Pons (tissue), 1 donor: Measurements from ENCODE around the gene MAPKAPK2.
A peak's percentile ranks its signal among the peaks of the same experiment; 100 is the strongest.

Source experiments
- DNase-seq: peaks from one replicate; pipeline ENCODE4 v3.0.0-alpha.2; 2016; ENCODE audit warnings: low spot score

MAPKAPK2 gene

DNA sequence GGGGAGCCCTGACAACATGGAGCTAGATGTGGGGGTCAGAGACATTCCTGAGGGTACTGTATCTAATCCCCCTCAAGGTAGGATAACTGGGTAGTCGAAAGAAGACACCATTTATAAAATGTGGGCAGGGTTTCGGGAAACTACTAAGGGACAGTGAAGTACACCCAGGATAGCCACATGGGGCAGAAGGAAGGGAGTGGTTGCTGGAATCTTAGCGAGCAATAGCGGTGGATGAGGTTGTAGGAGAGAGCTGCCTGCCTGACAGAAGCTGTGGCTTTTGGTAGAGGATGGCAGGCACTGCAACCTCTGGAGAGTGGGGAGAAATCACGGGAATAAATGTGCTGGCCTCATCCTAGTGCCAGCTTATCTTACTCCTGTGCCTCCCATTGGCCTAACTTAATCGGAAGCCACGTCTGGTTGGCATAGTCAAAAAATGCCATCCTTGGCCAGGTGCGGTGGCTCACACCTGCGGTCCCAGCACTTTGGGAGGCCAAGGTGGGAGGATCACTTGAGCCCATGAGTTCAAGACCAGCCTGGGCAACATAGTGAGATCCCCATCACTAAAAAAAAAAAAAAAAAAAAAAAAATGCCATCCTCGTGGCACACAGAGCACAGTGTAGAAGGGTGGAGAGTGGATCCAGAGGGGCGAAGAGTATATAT lies 23.4 kb upstream of the MAPKAPK2 start:
- DNase-seq = no peak

DNA sequence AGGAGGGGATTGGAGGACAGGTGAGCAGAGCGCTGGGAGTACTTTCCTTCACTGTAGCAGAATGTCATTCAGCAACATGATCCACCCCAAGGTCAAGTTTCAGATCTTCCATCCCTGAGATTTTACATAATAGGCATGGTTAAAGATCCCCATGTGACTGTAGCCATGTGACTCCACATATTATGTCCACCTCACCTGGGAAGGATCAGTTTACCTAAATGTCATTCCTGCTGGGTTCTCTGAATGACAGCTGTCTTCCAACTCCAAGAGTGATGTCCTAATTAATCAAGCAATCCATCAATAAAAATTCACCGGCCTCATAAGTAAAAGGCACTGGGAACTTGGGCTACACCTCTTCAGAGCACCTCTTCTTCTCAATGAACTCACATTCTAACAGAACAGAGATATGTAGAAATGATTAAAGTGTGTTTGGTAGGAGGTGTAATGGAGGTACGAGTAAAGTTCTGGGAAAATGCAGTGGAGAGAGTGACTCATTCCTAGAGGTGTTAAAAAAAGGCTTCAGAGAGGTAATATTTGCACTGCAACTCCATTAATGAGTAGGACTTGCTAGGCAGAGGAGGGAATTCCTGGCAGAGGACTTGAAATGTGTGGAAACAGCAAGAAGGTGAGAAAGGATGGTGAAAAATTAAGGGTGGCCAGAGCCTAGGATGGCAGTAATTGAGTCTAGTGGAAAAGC lies 22.2 kb upstream of the MAPKAPK2 start:
- no peak for DNase-seq

- DNase-seq = no peak
These were observed 21.3 kb upstream of the MAPKAPK2 start for GRCh38 chr1:206663362-206663761.

GRCh38 chr1:206663832-206664652 lies 20.7 kb upstream of the MAPKAPK2 start:
- DNase-seq = peak; percentile 67

GRCh38 chr1:206664740-206665139 lies 20.0 kb upstream of the MAPKAPK2 start:
- no peak for DNase-seq

DNA sequence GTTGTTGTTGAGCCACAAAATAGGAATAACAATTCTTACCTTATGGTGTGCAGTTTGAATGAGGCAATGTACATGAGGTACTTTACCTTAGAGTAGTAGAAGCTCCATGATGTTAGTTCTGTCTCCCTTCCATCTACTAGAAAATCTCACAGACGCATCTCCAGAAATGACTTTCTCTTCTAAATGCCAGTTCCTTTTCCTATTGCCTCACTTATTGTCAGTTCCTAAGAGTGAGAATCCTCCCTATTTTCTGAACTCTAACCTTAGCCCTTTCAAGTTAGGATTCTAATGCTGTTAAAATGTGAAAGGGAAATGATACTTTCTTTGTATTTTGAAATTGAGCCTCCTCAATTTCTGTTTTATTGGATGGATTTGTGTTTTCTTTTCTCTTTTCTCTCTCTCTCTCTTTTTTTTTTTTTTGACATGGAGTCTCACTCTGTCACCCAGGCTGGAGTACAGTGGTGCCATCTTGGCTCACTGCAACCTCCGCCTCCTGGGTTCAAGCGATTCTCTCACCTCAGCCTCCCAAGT lies 18.6 kb upstream of the MAPKAPK2 start:
- DNase-seq = no peak

GRCh38 chr1:206666954-206667665 lies 17.6 kb upstream of the MAPKAPK2 start:
- DNase-seq = no peak

DNA sequence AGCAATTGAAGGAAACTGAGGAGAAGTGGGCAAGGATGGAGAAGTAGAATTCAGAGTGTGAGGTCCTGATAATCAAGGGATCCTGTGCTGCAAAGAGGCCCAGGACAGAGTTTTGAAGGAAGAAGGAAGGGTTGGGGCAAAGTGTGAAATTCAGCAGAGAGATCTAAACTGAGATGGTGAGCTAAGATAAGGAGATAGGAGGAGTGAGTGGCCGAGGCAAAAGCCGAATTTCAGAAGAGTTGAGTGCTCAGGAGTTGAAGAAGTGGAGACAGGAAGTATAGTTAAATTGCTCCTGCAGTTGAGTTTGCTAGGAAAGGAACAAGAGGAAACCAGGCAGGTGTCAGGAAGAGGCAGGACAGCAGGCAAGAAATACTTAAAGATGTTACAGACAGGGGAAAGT lies 16.4 kb upstream of the MAPKAPK2 start:
- DNase-seq = no peak

GRCh38 chr1:206668874-206669410 lies 15.8 kb upstream of the MAPKAPK2 start:
- DNase-seq = no peak

DNA sequence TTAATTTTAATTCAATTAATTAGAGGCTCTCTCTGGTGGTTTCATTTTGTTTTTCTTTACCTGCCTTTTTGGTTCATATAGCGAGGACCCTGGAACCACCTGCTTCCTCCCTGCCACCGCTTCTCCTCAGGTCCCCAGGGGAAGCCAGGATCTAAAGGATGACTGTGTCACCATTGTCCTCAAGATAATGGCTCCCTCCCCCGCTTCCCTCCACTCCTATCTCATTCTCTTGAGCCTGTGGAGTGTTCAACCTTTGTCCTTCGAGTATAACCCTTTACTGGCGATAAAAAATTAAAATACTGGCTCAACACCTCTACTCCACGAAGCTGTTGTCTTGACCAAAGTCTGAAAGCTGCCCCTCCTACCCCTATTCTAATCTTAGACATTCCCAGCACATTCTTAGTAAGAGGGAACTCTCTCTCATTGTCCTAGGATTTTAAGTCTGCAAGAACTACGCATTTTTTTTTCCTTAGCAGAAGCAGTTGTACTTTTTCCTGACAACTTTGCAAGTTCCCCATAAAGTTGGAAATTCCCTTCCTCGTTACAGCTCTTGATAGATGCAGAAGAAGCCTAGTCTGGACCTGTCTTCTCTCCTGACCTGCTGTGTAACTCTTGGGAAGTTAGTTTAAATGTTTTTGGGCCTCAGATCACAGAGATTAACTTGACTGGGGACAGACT lies 12.6 kb upstream of the MAPKAPK2 start:
- DNase-seq = no peak

DNA sequence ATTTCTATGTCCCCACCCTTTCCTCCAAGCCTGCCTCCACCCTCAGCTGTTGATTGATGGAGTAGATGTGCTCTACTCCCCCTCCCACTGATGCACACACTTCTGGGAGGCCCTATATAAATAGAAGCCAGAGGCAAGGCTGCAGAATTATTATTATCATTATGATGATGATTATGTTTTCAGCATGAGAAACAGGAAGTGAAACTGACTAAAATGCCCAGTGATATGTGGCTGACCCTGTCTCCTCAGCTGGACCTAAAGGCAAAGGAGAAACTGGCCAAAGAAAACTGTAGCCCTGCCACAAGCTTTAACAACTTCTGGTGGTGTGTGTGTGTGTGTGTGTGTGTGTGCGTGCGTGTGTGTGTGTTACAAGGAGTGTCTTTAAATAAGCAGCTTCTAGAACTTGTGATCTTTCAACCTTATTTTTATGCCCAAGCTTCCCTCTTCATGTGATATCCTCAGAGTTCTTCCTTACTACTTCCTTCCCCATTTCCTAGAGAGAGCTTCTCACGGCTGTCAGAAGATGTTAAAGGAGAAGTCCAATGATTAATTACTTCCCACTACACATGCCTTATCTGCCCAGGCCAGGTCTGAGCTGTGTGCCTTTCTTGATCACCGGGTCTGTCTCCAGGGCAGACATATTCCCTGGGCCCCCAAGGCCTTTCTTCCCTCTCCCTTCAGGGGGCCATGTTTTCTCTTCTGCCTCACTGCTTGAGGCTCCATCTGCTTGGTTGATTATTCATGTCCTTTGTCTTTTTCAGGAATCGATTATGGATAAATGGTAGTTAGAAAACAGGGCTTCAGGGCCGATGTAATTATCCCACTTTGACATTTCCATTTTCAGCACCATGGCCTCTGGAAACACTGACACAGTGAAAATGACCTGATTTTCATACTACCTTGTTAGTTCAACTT lies 11.6 kb upstream of the MAPKAPK2 start:
- DNase-seq = peak; percentile 73

DNA sequence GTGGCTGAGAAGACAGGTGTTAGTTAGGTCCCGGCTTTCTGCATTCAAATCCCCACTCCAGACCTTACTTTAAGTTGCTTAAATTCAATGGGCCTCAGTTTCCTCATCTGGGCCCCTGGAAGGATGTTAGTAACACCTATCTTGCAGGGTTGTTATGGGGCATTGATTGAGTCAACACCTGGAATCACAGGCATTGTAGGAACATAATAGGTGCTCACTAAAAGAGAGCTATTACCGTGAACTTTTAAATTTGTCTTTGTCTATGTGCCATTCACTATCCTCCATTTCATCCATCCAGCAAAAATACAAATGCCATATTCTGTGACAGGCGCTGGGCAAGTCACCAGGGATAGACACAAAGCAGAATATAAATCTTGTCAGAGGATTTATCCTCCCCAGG lies 10.5 kb upstream of the MAPKAPK2 start:
- DNase-seq = no peak

DNA sequence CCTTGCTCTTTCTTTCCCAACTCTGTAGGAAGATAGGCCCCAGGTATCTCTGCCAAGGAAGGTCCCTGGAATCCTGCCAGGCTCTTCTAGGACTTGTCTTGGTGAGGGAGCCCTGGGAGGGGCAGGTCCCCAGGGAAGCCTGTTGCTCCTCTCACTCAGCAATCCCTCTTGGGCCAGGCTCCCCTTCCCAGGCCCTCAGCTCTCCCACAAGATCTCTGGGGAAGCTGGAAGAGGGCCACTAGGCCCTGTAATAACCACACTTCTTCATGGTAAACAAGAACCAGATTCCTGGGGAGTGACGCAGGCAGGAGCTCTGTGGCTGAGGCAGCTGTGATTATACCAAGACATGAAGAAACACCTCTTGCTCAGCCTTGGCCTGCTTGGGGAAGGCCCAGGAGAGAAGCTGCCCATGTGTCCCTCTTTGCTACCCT lies 9.9 kb upstream of the MAPKAPK2 start:
- DNase-seq = no peak

- DNase-seq = no peak
These were observed 8.2 kb upstream of the MAPKAPK2 start for GRCh38 chr1:206676499-206676898.

DNA sequence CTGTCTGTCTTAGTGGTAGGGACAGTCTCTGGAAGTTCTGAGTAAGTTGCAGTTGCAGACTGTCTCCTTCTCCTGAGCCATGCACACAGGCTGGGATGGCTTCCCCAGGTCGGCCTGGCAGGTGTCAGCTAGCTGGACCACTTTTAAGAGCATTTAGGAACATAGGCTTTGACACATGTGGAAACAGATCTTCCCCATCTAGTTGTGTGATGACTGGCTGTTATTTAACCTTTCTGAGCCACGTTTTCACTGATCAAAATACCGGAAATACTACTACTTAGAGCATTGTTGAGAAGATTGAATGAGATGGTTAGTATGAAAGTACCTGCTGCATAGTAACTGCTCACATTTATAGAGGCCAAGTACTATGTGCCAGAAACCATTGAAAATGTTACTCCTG lies 6.2 kb upstream of the MAPKAPK2 start:
- no peak for DNase-seq

DNA sequence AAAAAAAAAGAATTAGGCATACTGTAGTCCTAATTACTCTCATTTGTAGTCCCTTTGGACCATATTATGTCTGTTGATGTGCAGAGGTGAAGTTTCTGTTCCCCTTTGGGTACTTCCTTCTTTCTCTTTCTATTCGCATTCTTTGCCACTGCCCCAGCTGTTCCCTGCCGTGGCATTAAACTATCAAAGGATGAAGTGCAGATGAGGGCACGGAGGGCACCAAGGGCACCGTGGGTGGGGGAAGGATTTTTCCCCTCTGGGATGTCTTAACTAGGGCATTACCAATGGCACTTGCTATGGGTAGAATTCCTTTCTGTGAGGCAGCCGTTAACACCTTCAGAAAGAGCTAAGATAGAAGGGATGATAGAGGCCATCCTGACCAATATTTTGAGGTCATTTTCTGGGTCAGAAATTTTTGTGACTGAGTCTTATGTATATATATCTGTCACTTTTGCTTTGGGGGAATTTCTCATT lies 4.9 kb upstream of the MAPKAPK2 start:
- peak; percentile 71 for DNase-seq

DNA sequence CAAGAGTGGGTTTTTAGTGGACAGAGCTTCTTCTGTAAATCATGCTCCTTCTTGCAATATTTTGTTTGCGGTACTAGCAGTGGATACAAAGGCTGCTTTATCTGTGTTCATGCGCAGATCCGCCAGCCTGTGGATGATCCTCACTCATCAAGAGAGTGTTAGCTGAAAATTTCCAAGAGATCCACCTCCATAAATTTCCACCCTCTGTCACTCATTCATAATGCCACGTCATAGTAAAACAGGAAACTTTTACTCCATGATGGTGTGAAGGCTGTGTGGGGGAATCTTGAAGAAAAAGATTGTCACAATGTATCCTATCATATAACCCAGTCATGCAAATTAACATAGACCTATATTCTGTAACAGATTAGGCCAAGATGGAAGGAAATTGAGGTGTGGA lies 4.4 kb upstream of the MAPKAPK2 start:
- peak; percentile 82 for DNase-seq

- no peak for DNase-seq
These were observed 3.3 kb upstream of the MAPKAPK2 start for GRCh38 chr1:206681359-206681758.

GRCh38 chr1:206682111-206682510 lies 2.6 kb upstream of the MAPKAPK2 start:
- DNase-seq = no peak

- DNase-seq = no peak
These were observed 1.4 kb upstream of the MAPKAPK2 start for GRCh38 chr1:206683313-206683712.
